CD14-positive monocyte (primary cell): ENCODE data around the gene SYNGR4. TPM values are rescaled to one million over a fixed set of nuclear protein-coding genes. Genes with fewer than 3 reads are reported as not detected.

Source experiments
- DNase-seq, 3 donors: peaks; one replicate each; pipeline ENCODE4 v3.0.0-alpha.2; 2011 to 2022
- H2AFZ ChIP-seq: 2 replicates; pipeline ENCODE4 v1.6.0; 2012; ENCODE audit warnings: mild to moderate bottlenecking, low read depth, low read length, inconsistent platforms; ENCODE audit not compliant: insufficient read depth, poor library complexity, severe bottlenecking
- H3K27ac ChIP-seq, 2 donors: 1 replicate in 1 of 2; 2 replicates in 1 of 2; pipeline ENCODE4 v1.5.1; 2012 to 2013; ENCODE audit warnings: low read length in 2 of 2, control low read depth in 1 of 2, inconsistent platforms in 1 of 2, low read depth in 1 of 2, mild to moderate bottlenecking in 1 of 2
- H3K27me3 ChIP-seq, 2 donors: one replicate each; pipeline versions ENCODE4 v1.6.0 to v1.6.1; 2011 to 2013; ENCODE audit warnings: low read length in 2 of 2; ENCODE audit not compliant: control insufficient read depth in 2 of 2, insufficient read depth in 2 of 2
- H3K36me3 ChIP-seq, 2 donors: replicated peaks in 1 of 2; 1 replicate in 1 of 2; 2 replicates in 1 of 2; pipeline versions ENCODE4 v1.5.1 to v1.6.1; 2012 to 2013; ENCODE audit warnings: low read length in 2 of 2, control low read depth in 1 of 2, inconsistent platforms in 1 of 2, mild to moderate bottlenecking in 1 of 2; ENCODE audit not compliant: insufficient read depth in 2 of 2, control insufficient read depth in 1 of 2
- H3K4me1 ChIP-seq, 2 donors: 1 replicate in 1 of 2; 2 replicates in 1 of 2; pipeline versions ENCODE4 v1.5.1 to v1.6.1; 2012 to 2013; ENCODE audit warnings: low read length in 2 of 2, control low read depth in 1 of 2, inconsistent platforms in 1 of 2, mild to moderate bottlenecking in 1 of 2, moderate library complexity in 1 of 2; ENCODE audit not compliant: insufficient read depth in 2 of 2, control insufficient read depth in 1 of 2
- H3K4me2 ChIP-seq: replicated peaks from 2 replicates; pipeline ENCODE3; 2012; ENCODE audit warnings: low read length, moderate library complexity, mild to moderate bottlenecking; ENCODE audit not compliant: poor library complexity, severe bottlenecking; ENCODE audit errors: extremely low read depth
- H3K4me3 ChIP-seq, 3 experiments: fragments of 200-600 bp in 1 of 3; sonication (generic) in 1 of 3; replicated peaks in 1 of 3; 1 replicate in 2 of 3; 2 replicates in 1 of 3; pipeline ENCODE4 v1.5.1; 2011 to 2013; ENCODE audit warnings: low read length in 3 of 3, mild to moderate bottlenecking in 3 of 3, control low read depth in 2 of 3, low read depth in 2 of 3, inconsistent platforms in 1 of 3, moderate library complexity in 1 of 3
- H3K79me2 ChIP-seq: 2 replicates; pipeline ENCODE4 v1.6.0; 2012; ENCODE audit warnings: mild to moderate bottlenecking, control low read depth, inconsistent platforms, low read length, moderate library complexity; ENCODE audit not compliant: insufficient read depth
- H3K9ac ChIP-seq: 2 replicates; pipeline ENCODE4 v1.6.0; 2017; ENCODE audit warnings: low read length, mild to moderate bottlenecking; ENCODE audit not compliant: insufficient read depth, poor library complexity, severe bottlenecking
- H3K9me3 ChIP-seq, 2 donors: replicated peaks in 1 of 2; 1 replicate in 1 of 2; 2 replicates in 1 of 2; pipeline versions ENCODE4 v1.5.1 to v1.6.1; 2012 to 2013; ENCODE audit warnings: low read length in 2 of 2, control low read depth in 1 of 2; ENCODE audit not compliant: control insufficient read depth in 1 of 2, insufficient read depth in 1 of 2
- H4K20me1 ChIP-seq: 2 replicates; pipeline ENCODE4 v1.6.0; 2012; ENCODE audit warnings: mild to moderate bottlenecking, low read length, control low read depth, moderate library complexity; ENCODE audit not compliant: insufficient read depth
- H3K27ac Mint-ChIP-seq, 7 donors: one replicate each; pipeline ENCODE4 v1.8.0; 2020; ENCODE audit warnings: mild to moderate bottlenecking in 7 of 7, mixed read lengths in 7 of 7, moderate library complexity in 6 of 7, inconsistent platforms in 2 of 7
- H3K27me3 Mint-ChIP-seq, 3 donors: one replicate each; pipeline ENCODE4 v1.8.0; 2021 to 2022; ENCODE audit warnings: low read depth in 3 of 3, mild to moderate bottlenecking in 3 of 3, mixed read lengths in 3 of 3, moderate library complexity in 3 of 3, inconsistent platforms in 1 of 3
- H3K36me3 Mint-ChIP-seq, 2 donors: one replicate each; pipeline ENCODE4 v1.8.0; 2020; ENCODE audit warnings: mixed read lengths in 2 of 2, inconsistent platforms in 1 of 2, mild to moderate bottlenecking in 1 of 2
- H3K4me1 Mint-ChIP-seq: one replicate; pipeline ENCODE4 v1.8.0; 2020; ENCODE audit warnings: mild to moderate bottlenecking, mixed read lengths
- H3K4me3 Mint-ChIP-seq, 2 donors: one replicate each; pipeline ENCODE4 v1.8.0; 2020; ENCODE audit warnings: mild to moderate bottlenecking in 2 of 2, mixed read lengths in 2 of 2, moderate library complexity in 1 of 2
- H3K9me3 Mint-ChIP-seq, 7 donors: one replicate each; pipeline ENCODE4 v1.8.0; 2020 to 2022; ENCODE audit warnings: mixed read lengths in 7 of 7, mild to moderate bottlenecking in 6 of 7, moderate library complexity in 6 of 7, inconsistent platforms in 2 of 7
- CTCF ChIP-seq: fragments of 200-600 bp; IDR thresholded peaks from one replicate; pipeline ENCODE4 v1.8.0; 2022; ENCODE audit warnings: antibody characterized with exemption, mild to moderate bottlenecking
- WGBS: methylation state at CpG from one replicate; pipeline ENCODE4 v1.1.5; 2013; ENCODE audit warnings: missing lambda C conversion rate; ENCODE audit not compliant: insufficient coverage; 5-methylcytosine and 5-hydroxymethylcytosine counted together
- intact Hi-C, 2 donors: fragments of 100-400 bp; cut with micrococcal nuclease; formaldehyde crosslinking; loops; one replicate each; pipeline versions ENCODE4 v1.15.0 to v1.15.1; 2023
- polyA plus RNA-seq, 3 donors: library from polyadenylated mRNA; depleted of rRNA in 1 of 3; unstranded in 2 of 3; stranded (reverse) in 1 of 3; fragments of 300-500 nt in 2 of 3; fragments of >200 nt in 1 of 3; fragmentation: Illumina TruSeq in 2 of 3; gene quantifications; 1 replicate in 2 of 3; 2 replicates in 1 of 3; pipeline ENCODE4 v1.2.3, GENCODE V29; 2012 to 2021

The SYNGR4 gene
- polyA plus RNA-seq, 3 donors: not detected

GRCh38 chr19:48340995-48341394 is 23.2 kb upstream of the SYNGR4 start:
- Mint-ChIP-seq H3K9me3 (peaks cover 0 to 2% (median 0%) of the 10 kb centered on the region in 7 donors), H3K27ac (peak overlapping the region in 2 of 7 donors; percentile 8 to 77)
- no peak for TF ChIP-seq CTCF

GRCh38 chr19:48341515-48342413 is 22.4 kb upstream of the SYNGR4 start:
- no peak for TF ChIP-seq CTCF
- H3K36me3 Mint-ChIP-seq: peaks cover 9 to 14% of the 10 kb centered on the region in 2 donors
- Histone ChIP-seq H3K9me3 (no peaks in the 10 kb centered on the region), H3K27me3 (no peaks in the 10 kb centered on the region), H3K4me1 (peaks cover 3 to 12% of the 10 kb centered on the region in 2 donors), H3K27ac (no peak overlapping the region), H3K79me2 (no peaks in the 10 kb centered on the region), H4K20me1 (no peaks in the 10 kb centered on the region), H3K4me2 (no peak overlapping the region), H2AFZ (no peak overlapping the region), H3K4me3 (no peak overlapping the region), H3K36me3 (no peaks in the 10 kb centered on the region), H3K9ac (no peak overlapping the region)
- DNase-seq: no peak
- no peak overlapping the region for H3K4me3 Mint-ChIP-seq
- peaks cover 7% of the 10 kb centered on the region for H3K4me1 Mint-ChIP-seq
- H3K27ac Mint-ChIP-seq: no peak overlapping the region
- 92% methylated on average over 9 of the region's 10 CpGs for WGBS
- intact Hi-C loops: loop anchor here in 1 of 2 donors (5.0 kb wide), 1 partner anchor 34 kb away; no protein-coding TSS in a partner anchor
- peaks cover 0 to 3% (median 1%) of the 10 kb centered on the region in 3 donors for H3K27me3 Mint-ChIP-seq
- peaks cover 0 to 2% (median 0%) of the 10 kb centered on the region in 7 donors for H3K9me3 Mint-ChIP-seq

More at GRCh38 chr19:48340995-48341394, 23.2 kb upstream of the SYNGR4 start:
- Histone ChIP-seq H2AFZ (no peak overlapping the region), H3K4me3 (no peak overlapping the region), H3K79me2 (no peaks in the 10 kb centered on the region), H3K27me3 (no peaks in the 10 kb centered on the region), H3K9ac (no peak overlapping the region), H3K4me2 (no peak overlapping the region), H4K20me1 (no peaks in the 10 kb centered on the region), H3K4me1 (peaks cover 3 to 12% of the 10 kb centered on the region in 2 donors), H3K36me3 (no peaks in the 10 kb centered on the region), H3K27ac (no peak overlapping the region), H3K9me3 (no peaks in the 10 kb centered on the region)
- Mint-ChIP-seq H3K27me3 (peaks cover 0 to 3% (median 0%) of the 10 kb centered on the region in 3 donors), H3K4me1 (peaks cover 7% of the 10 kb centered on the region), H3K4me3 (no peak overlapping the region), H3K36me3 (peaks cover 9 to 14% of the 10 kb centered on the region in 2 donors)
- 99% methylated on average over 10 of the region's 11 CpGs for WGBS
- no peak for DNase-seq
- intact Hi-C loops: loop anchor here in 1 of 2 donors (5.0 kb wide), 1 partner anchor 34 kb away; no protein-coding TSS in a partner anchor
